Chondrocyte (in vitro differentiated cells): ENCODE measurements around the gene ACSF3. TPM values are rescaled to one million over a fixed set of nuclear protein-coding genes. Genes with fewer than 3 reads are reported as not detected.

Experiments used
- DNase-seq: peaks from one replicate; pipeline ENCODE4 v3.0.0; 2021; ENCODE audit warnings: mixed read lengths, low spot score
- H3K27ac Mint-ChIP-seq: one replicate; pipeline ENCODE4 v1.8.0; 2021; ENCODE audit warnings: mild to moderate bottlenecking, moderate library complexity, mixed read lengths; ENCODE audit not compliant: unreplicated experiment
- H3K27me3 Mint-ChIP-seq: 2 replicates; pipeline ENCODE4 v1.8.0; 2021; ENCODE audit warnings: low read depth, mixed read lengths
- H3K36me3 Mint-ChIP-seq: 2 replicates; pipeline ENCODE4 v1.8.0; 2021; ENCODE audit warnings: low read depth, mixed read lengths
- H3K4me1 Mint-ChIP-seq: 2 replicates; pipeline ENCODE4 v1.8.0; 2021; ENCODE audit warnings: low read depth, mild to moderate bottlenecking, mixed read lengths
- H3K4me3 Mint-ChIP-seq: one replicate; pipeline ENCODE4 v1.8.0; 2021; ENCODE audit warnings: mild to moderate bottlenecking, moderate library complexity, mixed read lengths; ENCODE audit not compliant: unreplicated experiment
- H3K9me3 Mint-ChIP-seq: 2 replicates; pipeline ENCODE4 v1.8.0; 2021; ENCODE audit warnings: low read depth, mixed read lengths
- CTCF ChIP-seq: fragments of 200-600 bp; sonication (generic); IDR thresholded peaks from 2 replicates; pipeline ENCODE4 v1.5.0; 2021; ENCODE audit warnings: antibody characterized with exemption, mild to moderate bottlenecking, moderate library complexity
- total RNA-seq: library from RNA; stranded (reverse); gene quantifications from 3 replicates; pipeline ENCODE4 v1.2.1, GENCODE V29; 2021

The ACSF3 gene
- total RNA-seq, 1 donor from 2014 or later, result 19.5 TPM

- no peak for TF ChIP-seq CTCF
- Mint-ChIP-seq H3K36me3 (peaks cover 33% of the 10 kb centered on the region), H3K27me3 (no peaks in the 10 kb centered on the region), H3K4me1 (peaks cover 14% of the 10 kb centered on the region), H3K4me3 (no peak overlapping the region), H3K27ac (peak overlapping the region; percentile 57), H3K9me3 (no peaks in the 10 kb centered on the region)
- peak; percentile 65 for DNase-seq
Measured at GRCh38 chr16:89117975-89118289, 24.3 kb downstream of the ACSF3 start.

GRCh38 chr16:89118361-89119165 is 24.9 kb downstream of the ACSF3 start:
- Mint-ChIP-seq H3K36me3 (peaks cover 36% of the 10 kb centered on the region), H3K4me1 (peaks cover 14% of the 10 kb centered on the region)

GRCh38 chr16:89119166-89119621 is 25.5 kb downstream of the ACSF3 start:
- DNase-seq, result peak; percentile 71
- Mint-ChIP-seq H3K4me1 (peaks cover 12% of the 10 kb centered on the region), H3K27ac (no peak overlapping the region), H3K27me3 (no peaks in the 10 kb centered on the region), H3K36me3 (peaks cover 36% of the 10 kb centered on the region), H3K4me3 (no peak overlapping the region), H3K9me3 (no peaks in the 10 kb centered on the region)
- no peak for TF ChIP-seq CTCF

More at GRCh38 chr16:89118361-89119165, 24.9 kb downstream of the ACSF3 start:
- Mint-ChIP-seq H3K27me3 (no peaks in the 10 kb centered on the region), H3K9me3 (no peaks in the 10 kb centered on the region), H3K4me3 (no peak overlapping the region), H3K27ac (no peak overlapping the region)
- no peak for TF ChIP-seq CTCF
- peak; percentile 62 for DNase-seq

GRCh38 chr16:89119661-89120141 is 26.0 kb downstream of the ACSF3 start:
- no peak overlapping the region for H3K4me3 Mint-ChIP-seq
- H3K27me3 Mint-ChIP-seq, result no peaks in the 10 kb centered on the region
- H3K4me1 Mint-ChIP-seq, result peaks cover 7% of the 10 kb centered on the region
- DNase-seq, result peak; percentile 88
- H3K27ac Mint-ChIP-seq, result no peak overlapping the region
- TF ChIP-seq CTCF, result no peak
- H3K36me3 Mint-ChIP-seq, result peaks cover 34% of the 10 kb centered on the region
- no peaks in the 10 kb centered on the region for H3K9me3 Mint-ChIP-seq

- no peak overlapping the region for H3K27ac Mint-ChIP-seq
- DNase-seq, result peak; percentile 69
- no peaks in the 10 kb centered on the region for H3K9me3 Mint-ChIP-seq
- TF ChIP-seq CTCF, result no peak
- peaks cover 32% of the 10 kb centered on the region for H3K36me3 Mint-ChIP-seq
- H3K27me3 Mint-ChIP-seq, result no peaks in the 10 kb centered on the region
- H3K4me3 Mint-ChIP-seq, result no peak overlapping the region
- H3K4me1 Mint-ChIP-seq, result peaks cover under 1% of the 10 kb centered on the region
Measured at GRCh38 chr16:89120281-89120680, 26.6 kb downstream of the ACSF3 start.
